Stimulated activated CD4-positive, alpha-beta T cell treated with anti-CD3 and anti-CD28 coated beads, Interleukin-12 subunit alpha, Interleukin-12 subunit beta, amount 100 ng/mL, for 4 hours (primary cell): ENCODE results near the gene LPA.
"Not testable (repeated sequence)": the region's sequence is repeated elsewhere in the genome, so short reads cannot be mapped to it uniquely, and the experiment has no call there.

Experiments
- DNase-seq: peaks from one replicate; pipeline ENCODE4 v3.0.0-alpha.2; 2020

The LPA gene

DNA sequence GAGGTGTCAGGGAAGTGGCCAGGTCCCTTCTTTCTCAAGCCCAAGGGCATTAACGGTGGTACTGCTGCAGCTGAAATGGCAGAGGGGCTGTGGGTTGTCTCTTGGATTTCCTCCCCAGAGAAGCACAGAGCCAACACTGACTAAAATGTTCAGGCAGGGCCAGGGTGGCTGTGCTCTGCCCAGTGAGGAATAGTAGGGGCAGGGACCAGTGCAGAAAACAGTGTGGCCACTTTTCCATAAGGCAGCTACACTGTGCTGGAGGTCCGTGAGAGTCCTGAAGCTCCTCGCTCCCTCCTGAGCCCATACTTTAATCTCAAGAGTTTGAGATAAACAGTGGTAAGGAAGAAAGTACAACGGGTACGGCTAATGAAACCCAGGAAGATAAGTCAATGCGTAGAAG is 4.5 kb downstream of the LPA start:
- no peak for DNase-seq

DNA sequence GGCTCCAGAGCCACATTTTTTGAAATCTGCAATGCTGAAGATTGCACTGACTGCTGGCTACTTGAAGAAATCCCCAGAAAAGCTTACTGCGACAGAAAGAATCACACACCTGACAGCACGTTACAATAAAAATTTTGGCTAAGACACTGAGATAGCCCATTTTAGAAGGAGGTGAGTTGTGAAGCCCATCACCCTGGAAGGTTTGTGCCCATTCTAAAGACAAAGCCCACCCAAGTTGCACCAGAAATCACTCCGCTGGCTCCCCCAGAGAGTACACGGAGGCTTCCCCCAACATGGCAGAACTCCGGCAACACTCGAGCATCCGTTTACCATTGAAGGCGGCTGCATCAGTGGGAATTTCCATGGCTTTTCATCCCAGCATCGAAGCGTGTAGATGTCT is 29.4 kb downstream of the LPA start:
- DNase-seq = no peak

DNA sequence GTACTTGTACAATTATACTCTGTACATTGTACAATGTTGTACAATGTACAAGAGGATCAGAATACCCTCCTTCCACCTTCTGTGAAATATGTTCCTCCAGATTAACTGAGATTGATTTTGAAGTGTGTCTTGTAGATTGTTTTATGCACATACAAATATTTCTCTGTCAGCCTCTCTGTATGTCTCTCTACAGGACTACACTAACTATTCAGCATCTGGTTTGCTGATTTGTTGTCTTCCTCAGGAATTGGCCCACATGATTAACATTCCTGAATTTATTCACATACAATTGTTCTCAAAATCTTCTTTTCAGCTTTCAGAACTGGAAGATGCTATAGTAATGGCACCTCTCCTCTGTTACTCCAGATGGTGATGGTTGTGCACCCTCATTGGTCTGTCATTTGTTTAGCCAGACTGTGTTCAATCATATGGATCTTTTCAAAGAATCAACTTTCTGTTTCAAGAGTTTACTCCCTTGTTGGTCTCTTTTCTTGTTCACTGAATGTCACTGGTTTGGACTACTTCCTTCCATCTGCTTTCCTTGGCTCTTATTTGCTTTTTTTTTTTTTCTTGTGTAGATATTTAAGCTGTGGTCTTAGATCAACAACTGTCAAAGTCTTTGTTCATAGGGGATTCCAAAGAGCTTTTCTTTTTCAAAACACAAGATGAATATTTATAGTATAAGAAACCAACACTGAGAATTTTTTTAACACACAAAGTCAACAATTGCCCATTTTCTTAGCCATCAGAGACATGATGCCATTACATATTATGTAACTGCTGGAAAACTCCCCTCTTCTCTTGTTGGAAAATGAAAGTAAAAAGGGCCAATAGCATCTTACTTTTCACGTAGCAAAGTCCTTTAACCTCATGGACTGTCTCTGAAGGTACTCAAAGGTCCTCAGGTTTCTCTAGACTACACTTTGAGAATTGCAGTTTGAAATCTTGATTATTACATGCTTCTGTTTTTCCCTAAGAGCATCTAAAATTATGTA is 67.9 kb downstream of the LPA start:
- DNase-seq = no peak

DNA sequence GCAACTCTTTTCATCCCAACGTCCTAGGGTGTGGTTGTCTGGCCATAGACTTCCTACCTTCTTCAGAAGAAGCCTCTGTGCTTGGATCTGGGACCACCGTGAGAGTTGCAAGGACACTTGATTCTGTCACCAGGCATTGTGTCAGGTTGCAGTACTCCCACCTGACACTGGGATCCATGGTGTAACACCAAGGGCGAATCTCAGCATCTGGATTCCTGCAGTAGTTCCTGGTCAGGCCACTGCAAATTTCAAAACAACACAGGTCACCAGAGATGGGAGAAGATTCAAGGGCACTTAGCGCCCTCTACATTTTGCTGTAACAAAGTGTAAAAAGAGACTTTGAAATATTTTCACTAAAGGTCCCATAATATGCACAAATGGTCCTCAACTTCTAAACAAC is 68.8 kb downstream of the LPA start:
- not testable (repeated sequence) for DNase-seq

DNA sequence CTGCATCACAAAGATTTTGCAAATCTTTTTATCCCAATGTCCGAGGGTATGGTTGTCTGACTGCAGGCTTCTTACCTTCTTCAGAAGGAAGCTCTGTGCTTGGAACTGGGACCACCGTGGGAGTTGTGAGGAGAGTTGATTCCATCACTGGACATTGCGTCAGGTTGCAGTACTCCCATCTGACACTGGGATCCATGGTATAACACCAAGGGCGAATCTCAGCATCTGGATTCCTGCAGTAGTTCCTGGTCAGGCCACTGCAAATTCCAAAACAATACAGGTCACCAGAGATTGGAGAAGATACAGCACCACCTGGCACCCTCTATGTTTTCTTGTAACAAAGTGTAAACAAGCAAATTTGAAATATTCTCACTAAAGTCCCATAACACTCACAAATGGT is 77.7 kb downstream of the LPA start:
- no peak for DNase-seq

DNA sequence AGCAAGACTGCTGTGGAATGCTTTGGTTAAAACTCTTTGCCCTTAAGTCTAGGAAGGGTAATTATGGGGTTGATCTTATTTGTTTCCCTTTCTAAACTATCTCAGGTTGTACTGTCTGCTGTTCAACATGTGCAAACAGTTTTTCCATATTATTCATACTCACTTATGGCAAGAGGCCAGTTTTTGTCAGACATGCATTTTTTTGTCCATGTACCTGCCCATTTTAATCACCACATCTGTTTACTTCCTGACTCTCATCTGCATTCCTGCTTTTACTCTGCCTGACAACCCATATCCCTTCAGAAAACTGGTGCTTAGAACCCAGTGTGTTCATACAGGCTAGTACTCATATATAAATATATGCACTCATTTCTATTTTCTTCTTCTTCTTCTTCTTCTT is 80.3 kb downstream of the LPA start:
- DNase-seq = no peak

DNA sequence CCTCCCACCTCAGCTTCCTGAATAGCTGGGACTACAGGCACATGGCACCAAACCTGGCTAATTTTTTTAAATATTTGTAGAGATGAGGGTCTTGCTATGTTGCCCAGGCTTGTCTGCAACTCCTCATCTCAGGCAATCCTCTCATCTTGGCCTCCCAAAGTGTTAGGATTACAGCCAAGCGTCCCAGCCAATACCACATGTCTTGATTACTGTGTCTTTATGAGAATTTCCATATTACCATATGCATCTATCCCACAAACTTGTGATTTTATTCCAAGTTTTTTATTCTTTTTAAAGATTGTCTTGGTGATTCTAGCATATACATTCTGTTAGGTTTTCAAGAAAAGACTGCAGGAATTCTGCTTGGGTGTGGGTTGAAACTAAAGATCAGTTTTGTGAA is 82.7 kb downstream of the LPA start:
- DNase-seq = no peak

DNA sequence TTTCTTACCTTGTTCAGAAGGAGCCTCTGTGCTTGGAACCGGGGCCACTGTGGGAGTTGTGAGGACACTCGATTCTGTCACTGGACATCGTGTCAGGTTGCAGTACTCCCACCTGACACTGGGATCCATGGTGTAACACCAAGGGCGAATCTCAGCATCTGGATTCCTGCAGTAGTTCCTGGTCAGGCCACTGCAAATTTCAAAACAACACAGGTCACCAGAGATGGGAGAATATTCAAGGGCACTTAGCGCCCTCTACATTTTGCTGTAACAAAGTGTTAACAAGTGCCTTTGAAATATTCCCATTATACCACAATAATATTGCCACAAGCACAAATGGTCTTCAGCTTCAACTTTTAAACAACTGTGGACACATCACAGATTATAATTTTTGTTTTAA is 85.6 kb downstream of the LPA start:
- DNase-seq = not testable (repeated sequence)

DNA sequence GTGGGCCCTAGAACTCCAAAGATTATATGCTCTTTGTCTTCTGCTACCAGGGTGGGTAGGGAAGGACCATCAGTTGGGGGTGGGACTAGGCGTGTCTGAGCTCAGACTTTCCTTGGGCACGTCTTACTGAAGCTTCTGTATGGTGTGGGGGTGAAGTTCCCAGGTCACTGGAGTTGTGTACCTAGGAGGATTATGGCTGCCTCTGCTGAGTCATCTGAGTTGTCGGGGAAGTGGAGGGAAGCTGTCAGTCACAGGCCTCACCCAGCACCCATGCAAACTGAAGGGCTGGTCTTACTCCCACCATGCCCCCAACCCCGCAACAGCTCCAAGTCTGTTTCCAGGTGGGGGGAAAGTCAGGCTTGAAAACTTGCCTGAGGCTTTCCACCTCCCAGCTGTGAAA is 90.1 kb downstream of the LPA start:
- no peak for DNase-seq

DNA sequence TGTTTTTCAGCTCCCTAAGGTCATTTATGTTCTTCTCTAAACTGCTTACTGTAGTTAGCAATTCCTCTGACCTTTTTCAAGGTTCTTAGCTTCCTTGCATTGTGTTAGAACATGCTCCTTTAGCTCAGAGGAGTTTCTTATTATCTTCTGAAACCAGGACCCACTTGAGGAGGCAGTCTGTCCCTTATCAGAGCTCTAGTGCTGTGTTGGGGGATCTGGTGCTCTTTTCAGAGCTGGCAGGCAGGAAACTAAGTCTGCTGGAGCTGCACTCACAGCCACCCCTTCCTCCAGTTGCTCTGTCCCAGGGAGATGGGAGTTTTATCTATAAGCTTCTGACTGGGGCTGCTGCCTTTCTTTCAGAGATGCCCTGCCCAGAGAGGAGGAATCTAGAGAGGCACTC is 92.9 kb downstream of the LPA start:
- DNase-seq = not testable (repeated sequence)

DNA sequence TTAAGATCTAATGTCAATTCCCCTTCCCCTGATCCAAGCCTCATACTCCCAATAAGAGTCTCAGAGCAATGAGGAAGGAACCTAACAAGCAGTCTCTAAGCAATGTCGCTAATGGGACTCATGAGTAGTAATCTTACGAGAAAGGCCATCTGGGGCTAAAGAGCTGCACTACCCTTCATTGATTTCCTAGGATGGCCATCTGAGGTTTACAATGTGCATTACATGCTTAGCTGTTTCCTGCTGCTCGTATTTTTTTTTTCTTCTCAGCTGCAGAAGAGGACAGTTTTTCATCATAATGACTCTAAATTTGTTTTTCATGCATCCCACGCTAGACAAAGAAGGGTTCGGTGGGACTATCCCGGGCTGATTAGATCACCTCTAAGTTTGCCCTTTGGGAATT is 119.3 kb downstream of the LPA start:
- no peak for DNase-seq

DNA sequence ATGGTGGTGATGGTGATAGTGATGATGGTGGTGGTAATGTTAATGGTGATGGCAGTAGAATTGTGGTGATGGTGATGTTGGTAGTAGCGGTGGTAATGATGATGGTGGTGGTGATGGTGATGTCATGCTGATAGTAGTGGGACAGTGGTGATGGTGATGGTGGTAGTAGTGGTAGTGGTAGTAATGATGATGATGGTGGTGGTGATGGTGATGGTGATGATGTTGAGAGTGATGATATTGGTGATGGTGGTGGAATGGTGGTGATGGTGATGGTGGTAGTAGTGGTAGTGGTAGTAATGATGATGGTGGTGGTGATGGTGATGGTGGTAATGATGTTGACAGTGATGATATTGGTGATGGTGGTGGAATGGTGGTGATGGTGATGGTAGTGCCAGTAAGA is 128.8 kb downstream of the LPA start:
- DNase-seq = no peak

DNA sequence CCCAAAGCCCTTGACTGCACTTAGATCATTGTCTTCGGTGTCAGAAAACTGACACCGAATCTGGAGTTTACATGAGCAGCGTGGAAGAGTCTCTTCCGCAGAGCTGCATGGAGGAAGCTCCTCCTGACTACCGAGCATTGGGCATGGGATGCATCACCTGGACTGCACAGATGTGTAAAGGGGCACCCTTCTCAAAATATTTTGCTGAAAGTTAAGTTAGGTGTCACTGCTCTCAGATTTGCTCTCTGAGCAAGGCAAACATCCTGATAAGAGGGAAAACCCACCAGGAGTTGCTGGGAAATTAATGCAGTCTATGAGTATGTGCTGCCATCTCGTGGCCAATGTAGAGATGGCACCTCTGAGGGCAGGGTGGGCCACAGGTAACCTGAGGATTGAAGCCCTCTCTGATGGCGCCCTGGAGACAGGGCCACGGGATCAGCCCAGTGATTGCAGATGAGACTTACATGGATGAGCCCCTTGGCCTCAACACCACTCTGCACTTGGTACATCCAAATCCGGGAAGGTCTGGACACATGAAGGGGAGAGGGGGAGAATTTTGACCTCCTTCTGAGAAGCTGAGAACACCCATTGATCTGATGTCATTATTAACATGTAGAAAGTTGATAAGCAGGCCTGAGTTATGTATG is 129.9 kb downstream of the LPA start:
- DNase-seq = peak; percentile 59

DNA sequence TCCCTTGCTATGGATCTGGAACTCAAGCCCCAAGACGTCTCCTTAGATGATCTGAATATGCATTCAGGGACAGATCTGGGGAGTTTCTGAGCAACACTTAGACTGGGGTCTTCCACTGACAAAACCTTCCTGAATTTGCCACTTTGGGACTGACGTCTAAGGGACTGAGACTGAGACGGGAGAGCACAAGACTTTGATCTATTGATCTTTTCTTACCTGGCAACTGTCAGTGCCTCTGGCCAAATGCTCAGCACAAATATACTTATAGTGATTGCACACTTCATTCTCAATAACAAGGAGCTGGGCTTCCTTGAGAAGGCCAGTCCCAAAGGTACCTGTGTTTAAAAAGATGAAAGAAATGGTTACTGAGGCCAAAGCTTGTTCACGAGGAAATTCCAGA is 131.8 kb downstream of the LPA start:
- no peak for DNase-seq

DNA sequence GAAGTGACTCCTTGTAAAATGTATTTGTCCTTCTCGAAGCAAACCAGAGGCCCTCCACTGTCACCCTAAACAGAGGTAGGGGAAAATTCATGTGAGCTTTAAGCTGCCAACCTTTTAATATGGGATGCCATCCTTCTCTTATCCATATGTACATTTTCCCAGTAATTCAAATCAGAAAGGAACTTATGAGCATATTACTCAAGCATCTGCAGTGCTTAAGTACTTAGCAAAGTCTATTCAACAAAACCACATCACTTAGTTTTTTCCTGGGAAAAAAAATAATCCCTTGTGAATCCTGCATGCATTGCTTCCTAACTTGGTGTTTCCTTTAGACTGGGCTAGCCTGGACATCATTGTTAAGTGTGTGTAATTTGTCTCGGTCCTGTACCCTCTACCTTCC is 132.2 kb downstream of the LPA start:
- DNase-seq = no peak

DNA sequence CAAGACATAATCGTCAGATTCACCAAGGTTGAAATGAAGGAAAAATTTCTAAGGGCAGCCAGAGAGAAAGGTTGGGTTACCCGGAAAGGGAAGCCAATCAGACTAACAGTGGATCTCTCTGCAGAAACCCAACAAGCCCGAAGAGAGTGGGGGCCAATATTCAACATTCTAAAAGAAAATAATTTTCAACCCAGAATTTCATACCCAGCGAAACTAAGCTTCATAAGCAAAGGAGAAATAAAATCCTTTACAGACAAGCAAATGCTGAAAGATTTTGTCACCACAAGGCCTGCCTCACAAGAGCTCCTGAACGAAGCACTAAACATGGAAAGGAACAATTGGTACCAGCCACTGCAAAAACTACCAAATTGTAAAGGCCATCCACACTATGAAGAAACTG is 134.6 kb downstream of the LPA start:
- not testable (repeated sequence) for DNase-seq

DNA sequence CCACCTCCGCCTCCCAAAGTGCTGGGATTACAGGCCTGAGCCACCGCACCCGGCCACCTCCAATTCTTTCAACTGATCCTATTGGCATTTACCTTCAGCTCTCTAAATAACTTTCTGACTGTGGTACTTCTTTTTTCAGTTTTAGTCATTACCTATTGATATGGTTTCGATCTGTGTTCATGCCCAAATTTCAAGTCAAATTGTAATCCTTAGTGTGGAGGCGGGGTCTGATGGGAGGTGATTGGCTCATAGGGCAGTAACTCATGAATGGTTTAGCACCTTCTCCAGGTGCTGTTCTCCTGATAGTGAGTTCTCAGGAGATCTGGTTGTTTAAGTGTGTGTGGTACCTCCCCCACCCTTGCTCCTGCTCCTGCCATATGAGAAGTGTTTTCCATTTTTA is 140.9 kb downstream of the LPA start:
- DNase-seq = no peak

DNA sequence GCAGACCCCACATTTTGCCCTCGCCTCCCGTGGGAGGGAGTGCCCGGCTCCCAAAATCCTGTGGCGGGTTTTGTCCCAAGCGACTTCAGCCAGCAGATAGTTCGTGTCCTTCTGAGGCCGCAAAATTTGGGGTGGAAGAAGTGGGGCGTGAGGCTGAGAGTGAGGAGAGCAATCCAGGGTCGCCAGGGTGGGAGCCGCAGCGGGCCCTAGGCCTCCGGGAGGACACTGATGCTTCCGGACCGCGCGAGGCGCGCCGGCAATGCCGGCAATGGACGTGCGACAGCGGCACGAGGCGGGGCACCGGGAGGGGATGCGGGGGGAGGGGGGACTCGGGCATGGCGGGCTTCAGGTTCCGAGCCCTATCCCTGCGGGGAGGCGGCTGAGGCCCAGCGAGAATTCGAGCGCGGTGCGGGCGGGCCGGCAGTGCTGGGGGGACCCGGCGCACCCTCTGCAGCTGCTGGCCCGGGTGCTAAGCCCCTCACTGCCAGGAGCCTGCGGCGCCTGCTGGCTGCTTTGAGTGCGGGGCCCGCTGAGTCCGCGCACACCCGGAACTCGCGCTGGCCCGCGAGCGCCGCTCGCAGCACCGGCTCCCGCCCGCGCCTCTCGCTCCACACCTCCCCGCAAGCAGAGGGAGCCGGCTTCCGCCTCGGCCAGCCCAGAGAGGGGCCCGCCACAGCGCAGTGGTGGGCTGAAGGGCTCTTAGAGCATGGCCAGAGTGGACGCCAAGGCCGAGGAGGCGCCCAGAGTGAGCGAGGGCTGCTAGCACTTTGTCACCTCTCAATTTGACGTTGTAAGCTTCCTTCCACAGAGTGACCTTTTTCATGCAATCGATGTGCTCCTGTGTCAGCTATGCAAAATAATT is 143.8 kb downstream of the LPA start:
- DNase-seq = peak; percentile 78

DNA sequence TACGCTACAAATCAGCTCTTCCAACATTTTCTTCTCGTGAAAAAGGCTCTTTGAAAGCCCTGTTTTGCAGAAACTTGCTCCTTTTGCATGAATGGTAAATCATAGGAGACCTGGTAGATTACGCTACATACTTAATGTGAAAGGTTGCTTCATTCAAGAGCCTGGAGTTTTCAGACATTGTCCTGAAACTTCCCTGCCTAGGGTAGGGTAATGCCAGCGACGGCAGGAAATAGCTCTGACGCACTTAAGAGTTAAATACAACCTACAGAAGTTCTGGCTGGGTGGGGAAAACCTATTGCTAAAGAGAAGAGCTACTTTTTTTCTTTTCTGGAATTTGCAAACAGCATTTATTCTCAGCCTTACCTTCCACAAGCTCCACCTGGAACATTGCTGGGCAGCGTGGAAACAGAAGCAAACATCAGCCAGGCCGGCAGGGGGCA is 144.5 kb downstream of the LPA start:
- no peak for DNase-seq

DNA sequence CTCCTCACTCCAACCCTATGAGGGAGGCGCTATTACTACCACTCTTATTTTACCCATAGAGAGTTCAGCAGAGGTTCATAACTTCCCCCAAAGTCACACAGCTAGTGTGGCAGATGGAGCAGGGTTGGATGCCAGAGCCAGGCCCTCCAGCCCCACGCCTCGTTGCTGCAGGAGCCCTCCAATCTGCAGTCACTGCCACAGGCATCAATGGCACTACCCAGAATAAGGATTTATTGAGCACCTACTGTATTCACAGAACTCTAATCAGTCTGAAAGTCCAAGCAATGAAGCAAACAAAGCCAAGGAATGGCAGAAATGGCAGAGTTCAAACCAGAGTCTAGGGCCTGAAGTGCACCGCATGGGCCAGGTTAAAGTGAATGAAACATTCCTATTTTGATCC is 144.9 kb downstream of the LPA start:
- DNase-seq = no peak

DNA sequence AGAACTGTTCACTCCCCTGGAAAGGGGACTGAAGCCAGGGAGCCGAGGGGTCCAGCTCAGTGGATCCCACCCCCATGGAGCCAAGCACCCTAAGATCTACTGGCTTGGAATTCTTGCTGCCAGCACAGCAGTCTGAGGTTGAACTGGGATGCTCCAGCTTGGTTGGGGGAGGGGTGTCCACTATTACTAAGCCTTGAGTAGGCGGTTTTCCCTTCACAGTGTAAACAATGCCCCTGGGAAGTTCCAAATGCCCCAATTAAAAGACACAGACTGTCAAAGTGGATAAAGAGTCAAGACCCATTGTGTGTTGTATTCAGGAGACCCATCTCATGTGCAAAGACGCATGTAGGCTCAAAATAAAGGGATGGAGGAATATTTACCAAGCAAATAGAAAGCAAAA is 150.2 kb downstream of the LPA start:
- DNase-seq = no peak

DNA sequence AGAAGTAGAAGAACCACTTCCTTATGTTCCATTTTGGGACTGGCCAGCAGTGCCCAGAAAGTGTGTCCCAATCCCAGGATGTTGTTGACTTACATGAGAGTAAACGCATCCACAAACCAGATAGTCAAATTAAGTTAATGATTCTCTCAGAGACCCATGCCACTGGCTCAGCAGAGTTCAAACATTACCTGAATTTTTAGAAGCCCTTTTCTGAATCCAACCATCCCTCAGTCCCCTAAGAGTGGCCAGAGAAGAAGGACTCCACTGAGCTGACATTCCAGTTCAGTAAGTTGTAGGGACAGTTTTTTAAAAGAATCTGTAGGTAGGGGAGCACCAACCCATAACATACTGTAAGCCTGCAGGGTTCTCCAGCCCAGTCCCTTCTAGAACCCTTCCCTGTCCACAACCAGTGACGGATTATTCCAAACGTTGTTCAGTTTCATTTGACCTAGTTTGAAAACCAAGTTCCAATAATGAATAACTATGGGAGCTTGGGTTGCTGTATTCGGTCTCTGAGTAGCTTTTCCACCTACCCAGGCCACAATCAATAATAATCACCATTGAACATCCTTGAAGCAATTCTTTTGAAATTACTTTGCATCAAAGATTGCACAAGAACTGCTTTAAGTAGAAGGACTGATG is 153.0 kb downstream of the LPA start:
- DNase-seq = no peak

DNA sequence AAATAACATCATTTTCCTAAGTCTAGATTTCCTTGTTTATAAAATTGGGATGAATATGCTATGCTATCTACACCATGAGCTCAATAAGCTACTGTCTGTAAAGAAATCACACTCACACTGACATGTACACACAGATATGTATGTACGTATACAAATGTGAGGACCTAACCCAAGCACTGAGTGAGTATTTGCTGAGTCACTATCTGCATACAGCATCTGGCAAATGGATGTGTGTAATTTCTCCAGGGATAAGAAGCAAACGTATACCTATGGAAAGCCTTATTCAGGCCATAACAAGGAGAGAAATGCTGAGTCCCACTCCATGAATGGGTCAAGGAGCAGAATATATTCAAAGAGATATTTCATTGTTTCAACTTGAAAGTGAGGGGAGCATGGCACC is 153.9 kb downstream of the LPA start:
- no peak for DNase-seq
